GM21619 (cell line): ENCODE results near the gene RBPJ.
A peak's percentile ranks its signal among the peaks of the same experiment; 100 is the strongest.

Experiments
- ATAC-seq: cut with Tn5 transposase; IDR thresholded peaks from one replicate; pipeline ENCODE4 v1.9.1; 2021; ENCODE audit not compliant: unreplicated experiment

Gene RBPJ

DNA sequence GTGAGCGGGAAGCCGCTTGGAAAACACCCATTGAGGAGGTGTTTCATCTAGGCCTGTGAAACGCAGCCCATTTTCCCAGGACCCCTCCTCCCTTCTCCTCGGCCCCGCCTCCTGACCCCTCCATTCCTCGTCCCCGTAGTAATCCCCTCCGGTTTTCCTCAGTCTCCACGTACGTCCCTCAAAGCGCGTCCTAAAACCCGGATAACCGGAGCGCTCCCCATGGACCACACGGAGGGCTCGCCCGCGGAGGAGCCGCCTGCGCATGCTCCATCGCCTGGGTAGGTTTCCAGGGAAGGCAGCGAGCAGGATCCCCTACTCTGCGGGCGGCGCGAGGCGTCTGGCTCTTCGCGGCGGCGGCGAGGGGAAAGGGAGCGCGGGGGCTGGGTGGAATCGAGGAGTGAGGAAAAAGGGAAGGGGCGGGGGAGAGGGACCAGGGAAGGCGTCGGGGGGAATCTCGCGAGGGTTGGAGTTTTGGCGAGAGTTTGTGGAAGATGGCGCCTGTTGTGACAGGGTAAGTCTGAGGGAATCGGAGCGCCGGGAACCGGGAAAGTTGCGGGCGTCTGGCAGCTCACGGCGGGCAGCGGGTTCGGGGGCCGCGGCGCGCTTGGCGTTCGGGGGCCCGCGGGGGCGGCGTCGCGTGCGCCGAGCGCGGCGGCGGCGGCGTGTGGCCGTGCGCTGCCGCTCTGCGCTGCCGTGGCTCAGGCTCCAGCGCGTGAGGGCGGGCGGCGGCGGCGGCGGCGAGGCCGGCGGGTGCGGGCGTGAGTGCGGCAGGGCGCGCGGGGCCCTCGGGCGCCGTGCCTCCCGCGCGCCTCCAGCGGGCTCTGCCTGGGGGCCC, at the start of gene RBPJ:
RBPJ (plus strand) TSS at position 477 of the 835 bp plus-strand sequence; CDS start at position 492, 15 bp downstream.
- peak; percentile 20 for ATAC-seq

DNA sequence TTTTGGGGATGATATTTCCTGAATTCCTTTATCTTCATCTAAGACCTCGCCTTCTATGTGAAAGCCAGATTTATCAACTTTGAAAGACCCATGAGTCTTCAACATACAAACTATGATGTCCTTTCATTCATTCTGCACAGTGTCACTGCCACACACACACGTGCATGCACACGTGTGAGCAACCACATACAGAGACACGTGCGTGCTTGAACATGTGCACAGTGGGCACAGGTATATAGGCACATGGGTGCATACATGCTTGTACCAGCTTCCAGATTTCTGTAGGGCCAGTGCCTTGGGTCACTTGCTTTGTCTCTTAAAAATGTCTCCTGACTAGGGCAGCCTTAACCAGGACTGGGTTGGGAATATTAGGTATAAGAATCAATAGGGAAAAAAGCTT, 49.1 kb upstream of the RBPJ start:
- ATAC-seq: no peak

DNA sequence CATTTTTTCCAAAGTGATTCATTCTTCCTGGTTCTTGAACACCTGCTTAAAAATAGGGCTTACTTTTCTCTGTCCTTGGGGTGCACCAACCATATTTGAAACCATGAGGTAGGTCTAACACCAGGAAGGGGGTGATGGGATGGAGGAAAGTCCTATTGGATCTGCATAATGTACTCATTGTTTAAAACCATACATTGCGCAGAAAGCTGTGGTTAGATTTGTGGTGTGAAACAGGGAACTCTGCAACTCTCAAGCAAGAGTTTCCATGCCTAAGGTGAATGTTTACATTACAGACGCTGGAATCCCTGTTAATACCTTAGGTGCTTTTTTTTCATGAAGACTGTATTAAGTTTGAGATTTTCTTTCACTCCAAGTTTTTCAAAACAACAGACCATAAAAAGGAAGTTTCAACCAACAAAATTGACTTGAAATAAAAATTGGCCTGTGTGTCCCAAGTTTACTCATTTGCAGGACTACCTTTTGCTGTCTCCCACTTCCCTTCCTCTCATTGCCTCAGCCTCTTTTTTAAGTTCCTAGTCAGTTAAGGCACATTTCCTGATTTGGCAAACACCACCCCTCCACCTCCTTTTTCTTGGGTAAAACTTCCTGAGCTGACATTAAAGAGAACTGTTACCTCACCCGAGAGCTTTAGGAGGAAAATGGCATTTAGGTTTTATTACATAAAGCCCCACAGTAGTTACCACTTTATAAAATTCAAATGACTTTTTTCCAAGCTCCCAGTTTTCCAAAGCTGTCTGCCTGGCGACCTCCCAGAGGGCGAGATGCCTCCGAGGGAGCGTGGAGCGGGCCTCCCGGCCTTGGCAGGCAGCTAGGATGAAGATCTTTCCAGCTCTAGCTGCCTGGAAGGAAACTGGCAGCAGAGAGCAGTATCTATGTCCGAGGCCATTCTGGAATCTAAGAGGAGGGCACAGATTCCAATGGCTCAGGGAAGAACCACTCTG, 47.9 kb upstream of the RBPJ start:
- no peak for ATAC-seq

DNA sequence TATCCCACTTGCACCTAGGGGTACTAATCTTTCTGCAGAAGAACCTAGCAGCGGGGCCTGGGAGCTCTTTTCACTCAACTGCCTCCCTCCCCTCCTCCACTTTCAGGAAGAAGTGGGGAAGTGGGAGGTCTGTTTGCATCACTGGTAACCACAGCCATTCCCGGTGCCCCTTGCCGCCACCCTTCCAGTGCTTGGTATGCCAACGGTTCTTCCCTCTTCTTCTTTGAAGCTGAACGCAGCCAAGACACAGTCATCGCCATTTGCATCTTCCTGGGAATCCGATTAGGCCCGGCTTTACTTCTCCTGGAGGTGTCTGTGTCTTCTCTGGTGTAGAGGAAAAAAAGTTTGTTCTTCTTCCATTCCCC, 47.2 kb upstream of the RBPJ start:
- no peak for ATAC-seq

DNA sequence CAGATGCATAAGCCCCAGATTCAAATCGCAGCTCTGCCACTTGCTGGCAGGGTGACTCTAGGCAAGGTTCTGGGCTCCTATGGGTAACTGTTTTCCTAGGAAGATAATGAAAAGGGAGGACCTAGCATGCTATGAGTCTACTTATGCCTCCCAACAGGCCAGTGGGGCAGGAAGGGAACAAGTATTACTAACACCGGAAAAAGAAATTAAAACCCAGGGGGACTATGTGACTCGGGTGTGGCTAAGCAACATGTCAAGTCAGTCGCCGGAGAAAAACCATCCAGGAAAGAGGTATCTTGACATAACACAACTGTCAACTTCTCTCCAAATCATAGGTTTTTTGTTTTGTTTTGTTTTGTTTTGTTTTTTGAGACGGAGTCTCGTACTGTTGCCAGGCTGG, 45.5 kb upstream of the RBPJ start:
- no peak for ATAC-seq

DNA sequence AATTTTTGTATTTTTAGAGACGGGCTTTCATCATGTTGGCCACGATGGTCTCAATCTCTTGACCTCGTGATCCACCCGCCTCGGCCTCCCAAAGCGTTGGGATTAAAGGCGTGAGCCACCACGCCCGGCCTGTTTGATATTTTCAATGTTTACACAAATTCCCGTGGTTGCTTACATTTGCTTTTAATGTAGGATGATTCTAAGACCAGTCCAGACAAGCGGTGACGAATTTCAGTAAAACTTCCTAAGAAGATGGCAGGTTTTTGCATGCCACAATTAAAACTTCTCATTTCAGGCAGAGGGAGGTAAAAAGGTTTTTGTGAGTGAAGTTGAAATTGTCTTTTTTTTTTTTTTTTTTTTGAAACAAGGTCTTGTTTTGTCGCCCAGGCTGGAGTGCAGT, 41.4 kb upstream of the RBPJ start:
- ATAC-seq: no peak

DNA sequence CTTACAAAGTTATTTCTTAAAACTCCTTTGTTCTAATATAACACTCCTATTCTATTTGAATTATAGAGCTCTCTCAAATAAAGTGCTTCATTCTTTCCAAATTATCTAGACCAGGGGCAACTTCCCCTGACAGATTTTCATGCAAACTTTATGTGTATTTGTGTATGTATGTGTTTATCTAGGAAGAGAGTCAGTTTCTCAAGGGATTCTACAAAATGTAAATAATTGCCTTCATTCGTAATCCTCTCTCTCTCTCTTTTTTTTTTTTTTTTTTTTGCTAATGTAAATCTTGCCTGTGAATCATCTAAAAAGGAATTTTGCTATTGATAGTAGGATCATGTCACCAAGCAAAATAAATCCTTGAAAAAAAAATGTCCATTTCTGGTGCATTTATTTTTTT, 38.9 kb upstream of the RBPJ start:
- no peak for ATAC-seq

DNA sequence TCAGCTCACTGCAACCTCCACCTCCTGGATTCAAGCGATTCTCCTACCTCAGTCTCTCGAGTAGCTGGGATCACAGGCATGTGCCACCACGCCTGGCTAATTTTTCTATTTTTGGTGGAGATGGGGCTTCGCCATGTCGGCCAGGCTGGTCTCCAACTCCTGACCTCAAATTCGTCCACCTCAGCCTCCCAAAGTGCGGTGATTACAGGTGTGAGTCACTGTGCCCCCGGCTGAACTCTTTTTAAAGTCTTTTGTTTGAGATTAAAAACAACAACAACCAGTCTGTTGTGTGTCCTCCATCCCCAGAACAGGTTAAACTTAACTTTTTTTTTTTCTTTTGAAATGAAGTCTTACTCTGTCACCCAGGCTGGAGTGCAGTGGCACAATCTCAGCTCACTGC, 36.3 kb upstream of the RBPJ start:
- no peak for ATAC-seq

DNA sequence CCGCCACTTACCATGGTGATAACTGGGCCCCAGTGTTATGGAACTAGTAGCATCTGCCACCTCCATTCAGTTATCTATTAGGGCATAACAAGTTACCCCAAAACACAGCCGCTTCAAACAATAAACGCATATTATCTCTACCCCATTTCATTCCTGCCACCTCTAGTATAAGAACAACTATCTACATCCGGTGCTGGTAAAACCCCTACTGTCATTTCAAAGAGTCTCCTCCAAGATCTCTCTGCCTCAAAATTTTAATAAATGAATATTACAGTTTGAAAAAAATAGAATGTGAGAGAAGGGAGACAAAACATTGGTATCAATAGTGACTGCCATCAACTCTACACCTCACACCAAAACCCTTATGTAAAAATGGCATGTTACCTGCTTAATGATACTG, 35.5 kb upstream of the RBPJ start:
- no peak for ATAC-seq

DNA sequence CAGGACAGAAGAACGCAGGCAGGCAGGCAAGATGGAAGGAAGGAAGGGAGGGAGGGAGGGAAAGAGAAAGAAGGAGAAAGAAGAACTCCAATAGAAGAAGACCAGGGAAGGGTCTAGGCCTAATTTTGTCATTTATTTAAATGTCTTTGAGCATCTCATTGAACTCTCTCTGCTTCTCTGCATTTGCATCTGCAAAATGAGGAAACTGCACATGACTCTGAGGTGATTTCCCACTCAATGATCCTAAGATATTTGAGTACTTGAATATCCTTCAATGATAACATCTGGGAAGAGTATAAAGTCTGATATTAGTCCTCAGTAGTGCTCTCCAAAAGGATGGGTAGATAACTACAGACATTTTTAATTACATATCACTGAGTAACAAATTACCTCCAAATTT, 33.1 kb upstream of the RBPJ start:
- no peak for ATAC-seq

DNA sequence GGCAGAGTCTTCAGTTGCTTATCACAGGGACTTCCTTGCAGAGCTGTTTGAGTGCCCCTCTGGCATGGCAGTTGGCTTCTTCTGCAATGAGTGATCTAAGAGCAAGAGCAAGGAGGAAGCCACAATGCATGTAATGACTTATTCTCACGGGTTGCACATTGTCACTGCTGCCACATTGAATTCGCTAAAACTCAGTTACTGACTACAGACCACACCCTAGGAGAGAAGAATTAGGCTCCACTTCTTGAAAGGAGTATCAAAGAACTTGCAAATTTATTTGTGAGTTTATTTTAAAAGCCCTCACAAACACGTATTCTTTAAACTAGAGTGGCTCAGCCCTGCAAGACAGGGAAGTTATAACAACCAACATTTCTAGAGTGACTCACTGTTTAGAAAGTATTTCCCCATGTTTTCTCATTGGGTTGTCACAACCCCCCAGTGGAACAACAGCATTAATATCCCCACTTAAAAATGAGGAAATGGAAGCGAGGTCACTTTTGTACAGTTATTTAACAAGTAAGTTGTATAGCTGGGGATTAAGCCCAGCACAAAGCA, 32.4 kb upstream of the RBPJ start:
- peak; percentile 81 for ATAC-seq

DNA sequence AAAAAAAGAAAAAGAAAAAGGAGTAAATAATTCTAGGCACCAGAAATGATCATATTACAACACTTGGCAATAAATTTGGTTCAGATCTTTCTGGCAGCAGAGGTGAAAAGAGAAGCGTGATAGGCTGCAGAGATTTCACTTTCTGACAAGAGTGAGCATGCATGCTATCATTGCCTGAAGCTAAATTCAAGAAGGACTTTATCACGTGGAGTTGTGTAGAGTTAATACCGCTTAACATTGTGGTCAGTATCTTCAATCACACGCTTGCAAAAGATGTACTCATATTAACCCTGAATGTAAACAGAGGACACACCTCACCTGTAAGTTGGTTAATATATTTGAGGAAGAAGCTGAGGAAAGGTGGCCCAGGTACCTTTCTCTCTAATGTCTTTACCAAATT, 31.4 kb upstream of the RBPJ start:
- ATAC-seq: no peak

DNA sequence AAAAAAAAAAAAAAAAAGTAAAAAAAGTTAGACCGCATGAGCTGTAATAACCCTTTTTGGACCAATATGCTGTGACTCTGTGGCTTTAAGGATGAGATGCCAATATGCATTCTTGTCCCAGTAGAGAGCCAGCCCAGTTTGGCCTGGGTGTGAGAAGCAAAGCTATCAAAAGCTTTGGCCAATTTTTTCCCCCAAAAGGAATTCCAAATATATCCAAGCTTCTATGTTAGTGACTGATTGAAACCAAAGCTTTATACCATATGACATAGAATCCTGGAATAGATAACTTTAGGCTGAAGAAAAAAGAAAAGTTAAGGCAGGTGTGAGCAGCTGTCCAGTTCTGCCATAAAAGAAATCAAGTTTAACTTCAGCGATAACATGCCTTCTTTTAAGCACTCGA, 30.5 kb upstream of the RBPJ start:
- ATAC-seq: no peak

DNA sequence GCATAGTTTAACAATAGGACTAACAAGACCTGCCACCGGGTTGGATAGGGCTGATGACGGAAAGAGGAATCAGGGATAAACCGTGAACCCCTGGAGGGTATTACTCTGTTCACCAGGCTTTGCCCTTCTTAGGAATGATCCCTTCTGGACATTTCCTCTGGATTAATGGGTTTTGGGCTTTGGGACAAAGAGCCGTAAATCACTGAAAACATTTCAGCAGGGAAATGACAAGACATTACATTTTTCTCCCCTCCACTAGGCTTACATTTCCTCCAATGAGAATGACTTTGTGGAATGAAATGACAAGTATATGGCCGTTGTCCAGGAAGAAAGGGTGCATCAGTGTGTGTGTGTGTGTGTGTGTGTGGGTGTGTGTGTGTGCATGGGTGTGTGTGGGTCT, 25.9 kb upstream of the RBPJ start:
- no peak for ATAC-seq

DNA sequence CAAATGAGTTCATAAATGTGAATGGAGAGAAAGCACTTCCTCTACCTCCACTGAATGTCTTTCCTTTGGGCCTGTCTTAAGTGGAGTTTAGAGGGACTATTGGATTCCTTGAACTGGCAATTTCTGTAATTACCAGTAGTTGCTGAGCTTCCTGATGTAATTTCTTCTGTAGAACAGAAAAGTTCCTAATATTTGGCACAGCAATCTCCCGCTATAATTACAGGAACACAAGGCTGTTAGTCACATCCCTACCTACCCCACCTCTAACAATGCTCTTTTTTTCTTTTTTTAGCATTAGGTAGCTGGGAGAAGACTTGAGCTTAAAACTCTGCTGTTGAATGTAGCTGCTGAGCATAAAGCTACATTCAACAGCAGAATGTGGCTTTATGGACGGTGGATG, 24.8 kb upstream of the RBPJ start:
- ATAC-seq: no peak

DNA sequence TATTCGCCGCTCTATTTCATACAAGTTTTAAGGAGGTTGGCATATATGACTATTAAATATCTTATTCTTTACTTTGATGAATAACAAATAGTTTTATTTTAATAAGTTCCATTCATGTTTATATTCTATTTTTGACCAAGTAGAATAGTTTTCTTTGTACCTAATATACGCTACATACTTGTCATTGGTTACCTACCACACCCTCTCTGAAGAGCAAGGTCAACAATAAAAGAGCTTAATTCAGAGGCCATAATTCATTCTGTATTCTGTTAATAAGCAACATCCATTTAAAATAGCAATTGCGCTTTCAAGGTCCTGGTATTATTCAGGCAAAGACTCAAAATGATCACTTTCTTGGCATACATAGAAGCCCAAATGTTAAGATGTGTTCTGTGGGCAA, 24.3 kb upstream of the RBPJ start:
- ATAC-seq: no peak

DNA sequence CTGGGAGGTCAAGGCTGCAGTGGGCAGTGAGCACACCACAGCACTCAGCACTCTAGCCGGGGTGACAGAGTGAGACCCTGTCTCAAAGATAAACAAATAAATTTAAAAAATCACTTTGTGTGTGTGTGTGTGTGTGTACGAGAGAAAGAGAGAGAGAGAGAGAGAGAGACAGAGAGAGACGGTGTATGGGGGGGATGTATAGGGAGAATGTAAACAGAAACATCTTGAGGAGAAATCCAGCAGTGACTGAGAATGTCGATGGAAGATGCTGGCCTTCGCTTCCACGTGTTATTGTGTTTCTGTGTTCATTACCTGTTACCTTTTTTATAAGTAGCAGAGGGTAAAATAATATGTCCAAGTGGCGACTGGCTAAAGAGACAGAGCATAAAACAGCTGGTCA, 23.6 kb upstream of the RBPJ start:
- no peak for ATAC-seq

DNA sequence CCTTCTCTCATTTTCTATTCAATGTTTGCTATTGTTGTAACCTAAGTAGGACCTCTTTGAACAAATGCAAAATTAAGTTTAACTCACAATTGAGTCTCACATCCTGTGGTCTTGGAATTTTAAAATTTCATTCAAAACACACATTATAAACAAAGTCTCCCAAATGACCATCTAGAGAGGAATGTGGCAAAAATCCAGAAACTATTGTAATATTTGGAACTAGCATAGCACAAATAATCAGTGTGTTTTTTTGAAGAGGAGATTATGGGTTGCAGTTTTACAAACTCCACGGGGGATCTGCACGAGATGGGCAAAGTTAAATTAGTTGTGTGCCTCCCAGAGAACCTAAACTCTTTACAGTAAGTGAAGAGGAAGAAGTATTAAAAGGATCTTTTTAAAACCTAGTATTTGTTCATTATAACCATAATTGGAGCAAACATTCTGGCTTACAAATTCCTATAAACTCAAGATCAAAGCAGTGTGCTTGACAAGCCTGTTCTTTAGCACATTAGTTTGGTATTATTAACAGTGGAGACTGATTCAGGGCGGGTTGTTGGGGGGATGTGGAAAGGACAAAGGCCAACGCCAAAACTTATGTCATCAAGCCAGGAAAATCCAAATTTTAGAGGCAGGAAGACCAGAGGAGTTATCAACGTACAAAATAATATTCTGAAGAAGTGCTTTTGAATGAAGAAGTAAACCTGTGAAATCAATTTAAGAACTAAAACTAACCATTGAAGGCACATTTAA, 22.4 kb upstream of the RBPJ start:
- ATAC-seq: no peak

DNA sequence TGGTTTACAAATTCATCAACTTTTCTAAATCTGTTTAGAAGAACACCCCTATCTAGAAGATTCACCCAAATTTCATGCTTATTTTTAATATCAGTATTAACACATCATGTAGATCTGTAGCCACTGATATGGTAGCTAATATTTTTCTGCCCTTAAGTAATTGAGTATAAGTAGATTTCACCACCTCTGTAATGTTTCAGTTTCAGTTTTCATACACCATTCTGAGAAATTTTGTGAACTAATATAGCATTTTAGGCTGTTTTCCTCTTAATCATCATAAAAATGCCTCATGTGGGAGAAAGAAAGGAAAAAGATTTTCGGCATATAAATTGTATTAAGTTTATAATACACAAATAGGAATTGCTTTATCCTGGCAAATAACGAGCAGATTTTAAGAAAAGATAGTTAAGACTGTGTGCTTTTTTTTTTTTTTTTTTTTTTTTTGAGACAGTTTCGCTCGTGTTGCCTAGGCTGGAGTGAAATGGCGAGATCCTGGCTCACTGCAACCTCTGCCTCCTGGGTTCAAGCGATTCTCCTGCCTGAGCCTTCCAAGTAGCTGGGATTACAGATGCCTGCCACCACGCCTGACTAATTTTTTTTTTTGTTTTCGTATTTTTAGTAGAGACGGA, 21.4 kb upstream of the RBPJ start:
- ATAC-seq: peak; percentile 88
